Nephron progenitor cell (in vitro differentiated cells): ENCODE measurements around the gene ACOX3.
A peak's percentile ranks its signal among the peaks of the same experiment; 100 is the strongest.

ENCODE experiments used
- DNase-seq: peaks from one replicate; pipeline ENCODE4 v3.0.0; 2021
- H3K27ac Mint-ChIP-seq: 2 replicates; pipeline ENCODE4 v1.8.0; 2021; ENCODE audit warnings: mild to moderate bottlenecking, moderate library complexity, mixed read lengths
- H3K27me3 Mint-ChIP-seq: 2 replicates; pipeline ENCODE4 v1.8.0; 2021; ENCODE audit warnings: mild to moderate bottlenecking, low read depth, mixed read lengths; ENCODE audit not compliant: poor library complexity
- H3K36me3 Mint-ChIP-seq: 2 replicates; pipeline ENCODE4 v1.8.0; 2021; ENCODE audit warnings: low read depth, mixed read lengths
- H3K4me1 Mint-ChIP-seq: 2 replicates; pipeline ENCODE4 v1.8.0; 2021; ENCODE audit warnings: mixed read lengths
- H3K4me3 Mint-ChIP-seq: 2 replicates; pipeline ENCODE4 v1.8.0; 2021; ENCODE audit warnings: mild to moderate bottlenecking, moderate library complexity, mixed read lengths
- H3K9me3 Mint-ChIP-seq: 2 replicates; pipeline ENCODE4 v1.8.0; 2021; ENCODE audit warnings: mild to moderate bottlenecking, moderate library complexity, mixed read lengths
- CTCF ChIP-seq: fragments of 200-600 bp; sonication (generic); IDR thresholded peaks from 2 replicates; pipeline ENCODE4 v1.5.0; 2021; ENCODE audit warnings: antibody characterized with exemption

ACOX3 gene

GRCh38 chr4:8434251-8435073 lies 6.1 kb downstream of the ACOX3 start:
- peaks cover 9% of the 10 kb centered on the region for H3K9me3 Mint-ChIP-seq
- no peak for TF ChIP-seq CTCF
- H3K36me3 Mint-ChIP-seq: peaks cover 5% of the 10 kb centered on the region
- H3K4me1 Mint-ChIP-seq: peaks cover 15% of the 10 kb centered on the region
- H3K27me3 Mint-ChIP-seq: no peaks in the 10 kb centered on the region
- H3K4me3 Mint-ChIP-seq: no peak overlapping the region
- no peak overlapping the region for H3K27ac Mint-ChIP-seq
- DNase-seq: no peak

GRCh38 chr4:8433136-8433535 lies 7.4 kb downstream of the ACOX3 start:
- DNase-seq: no peak
- no peak overlapping the region for H3K4me3 Mint-ChIP-seq
- peaks cover 4% of the 10 kb centered on the region for H3K9me3 Mint-ChIP-seq
- no peak for TF ChIP-seq CTCF
- no peak overlapping the region for H3K27ac Mint-ChIP-seq
- H3K4me1 Mint-ChIP-seq: peaks cover 14% of the 10 kb centered on the region
- no peaks in the 10 kb centered on the region for H3K27me3 Mint-ChIP-seq
- no peaks in the 10 kb centered on the region for H3K36me3 Mint-ChIP-seq

- H3K27me3 Mint-ChIP-seq: no peaks in the 10 kb centered on the region
- no peak overlapping the region for H3K4me3 Mint-ChIP-seq
- H3K36me3 Mint-ChIP-seq: no peaks in the 10 kb centered on the region
- H3K4me1 Mint-ChIP-seq: peaks cover 15% of the 10 kb centered on the region
- DNase-seq: no peak
- H3K27ac Mint-ChIP-seq: no peak overlapping the region
- no peaks in the 10 kb centered on the region for H3K9me3 Mint-ChIP-seq
- TF ChIP-seq CTCF: no peak
Observed at GRCh38 chr4:8431553-8431952, 9.0 kb downstream of the ACOX3 start.

- peak; percentile 98 for DNase-seq
- Mint-ChIP-seq H3K4me3 (peak overlapping the region; percentile 95), H3K36me3 (no peaks in the 10 kb centered on the region), H3K27me3 (no peaks in the 10 kb centered on the region), H3K27ac (no peak overlapping the region), H3K4me1 (peaks cover 15% of the 10 kb centered on the region), H3K9me3 (no peaks in the 10 kb centered on the region)
- peak; percentile 48 for TF ChIP-seq CTCF
Observed at GRCh38 chr4:8428288-8429097, 12.0 kb downstream of the ACOX3 start.

- TF ChIP-seq CTCF: no peak
- H3K27ac Mint-ChIP-seq: no peak overlapping the region
- H3K4me1 Mint-ChIP-seq: peaks cover 15% of the 10 kb centered on the region
- no peaks in the 10 kb centered on the region for H3K27me3 Mint-ChIP-seq
- no peaks in the 10 kb centered on the region for H3K9me3 Mint-ChIP-seq
- H3K36me3 Mint-ChIP-seq: no peaks in the 10 kb centered on the region
- peak overlapping the region; percentile 95 for H3K4me3 Mint-ChIP-seq
- DNase-seq: no peak
Observed at GRCh38 chr4:8427761-8428287, 12.7 kb downstream of the ACOX3 start.
